Gastroesophageal sphincter (tissue), 4 donors: Measurements from ENCODE around the gene DET1. TPM values are rescaled to one million over a fixed set of nuclear protein-coding genes. Genes with fewer than 3 reads are reported as not detected.

Source experiments
- ATAC-seq: fragments of 150-250 bp; one replicate; pipeline ENCODE4 v1.9.1; 2016; ENCODE audit warnings: mild to moderate bottlenecking, moderate library complexity
- H3K27ac ChIP-seq, 4 donors: fragments of 200-600 bp; sonication (generic) in 3 of 4; 1 replicate in 3 of 4; 2 replicates in 1 of 4; pipeline ENCODE4 v1.5.1; 2016 to 2019
- H3K27me3 ChIP-seq: fragments of 200-600 bp; sonication (generic); one replicate; pipeline ENCODE4 v1.5.1; 2019
- H3K36me3 ChIP-seq, 2 donors: fragments of 200-600 bp; sonication (generic); one replicate each; pipeline ENCODE4 v1.5.1; 2019; ENCODE audit warnings: control low read depth in 1 of 2
- H3K4me1 ChIP-seq, 3 donors: fragments of 200-600 bp; sonication (generic); 1 replicate in 2 of 3; 2 replicates in 1 of 3; pipeline ENCODE4 v1.5.1; 2016 to 2019; ENCODE audit warnings: control low read depth in 2 of 3
- H3K4me3 ChIP-seq, 2 donors: fragments of 200-600 bp; sonication (generic); one replicate each; pipeline ENCODE4 v1.5.1; 2019; ENCODE audit warnings: mild to moderate bottlenecking in 1 of 2, moderate library complexity in 1 of 2
- H3K9me3 ChIP-seq, 3 donors: fragments of 200-600 bp; sonication (generic); one replicate each; pipeline ENCODE4 v1.5.1; 2017 to 2019; ENCODE audit warnings: control low read depth in 2 of 3
- CTCF ChIP-seq, 4 experiments: fragments of 200-600 bp in 2 of 4; fragments of 450-650 bp in 2 of 4; sonication (generic) in 1 of 4; IDR thresholded peaks; one replicate each; pipeline ENCODE4 v1.5.1; 2017 to 2019; ENCODE audit warnings: antibody characterized with exemption in 4 of 4, mild to moderate bottlenecking in 2 of 4, moderate library complexity in 2 of 4
- EP300 ChIP-seq: sonication (generic); formaldehyde crosslinking; IDR thresholded peaks from one replicate; pipeline ENCODE4 v1.6.1; 2017; ENCODE audit warnings: antibody characterized with exemption, mild to moderate bottlenecking
- POLR2A ChIP-seq, 2 donors: fragments of 450-650 bp; IDR thresholded peaks; one replicate each; pipeline ENCODE4 v1.6.1; 2017; ENCODE audit warnings: antibody characterized with exemption in 2 of 2, mild to moderate bottlenecking in 2 of 2, moderate library complexity in 1 of 2
- POLR2AphosphoS5 ChIP-seq: sonication (generic); formaldehyde crosslinking; IDR thresholded peaks from one replicate; pipeline ENCODE4 v1.6.1; 2017; ENCODE audit warnings: antibody characterized with exemption
- WGBS, 2 donors: methylation state at CpG; one replicate each; pipeline ENCODE4 v1.1.5; 2018; ENCODE audit warnings: low coverage in 1 of 2; 5-methylcytosine and 5-hydroxymethylcytosine counted together
- total RNA-seq, 4 donors: library from RNA; depleted of rRNA; stranded (reverse); fragments of >200 nt; gene quantifications; one replicate each; pipeline ENCODE4 v1.1.0, GENCODE V29; 2016

DET1 gene
- total RNA-seq, 4 donors from 2014 or later: 1.3 to 11.5 (median 6.6) TPM

- TF ChIP-seq POLR2A (IDR thresholded peaks at IDR 0.05): no peak
- TF ChIP-seq POLR2AphosphoS5: no peak
- TF ChIP-seq EP300: no peak
- TF ChIP-seq CTCF (IDR thresholded peaks at IDR 0.05): no peak
- no peaks in the 10 kb centered on the region for H3K9me3 ChIP-seq
- no peak overlapping the region for H3K4me3 ChIP-seq
- H3K36me3 ChIP-seq: peaks cover 0 to 53% of the 10 kb centered on the region in 2 donors
- H3K27me3 ChIP-seq: no peaks in the 10 kb centered on the region
- H3K27ac ChIP-seq: no peak overlapping the region
- H3K4me1 ChIP-seq: no peaks in the 10 kb centered on the region
- no peak for ATAC-seq
- 77 to 100% methylated on average over 1 to 5 of the region's 10 CpGs for WGBS, 2 donors
Measured at GRCh38 chr15:88493844-88494243, 52.6 kb downstream of the DET1 start.

- WGBS, 2 donors: no CpG with 5 or more reads among the region's 10 CpGs
Measured at GRCh38 chr15:88491158-88491557, 55.3 kb downstream of the DET1 start.

GRCh38 chr15:88490036-88490435 is 56.4 kb downstream of the DET1 start:
- Histone ChIP-seq H3K4me1 (no peaks in the 10 kb centered on the region), H3K9me3 (no peaks in the 10 kb centered on the region), H3K27ac (no peak overlapping the region), H3K36me3 (peaks cover 0 to 16% of the 10 kb centered on the region in 2 donors), H3K27me3 (no peaks in the 10 kb centered on the region), H3K4me3 (no peak overlapping the region)
- TF ChIP-seq POLR2AphosphoS5: no peak
- TF ChIP-seq CTCF (IDR thresholded peaks at IDR 0.05): no peak
- no peak for TF ChIP-seq POLR2A (IDR thresholded peaks at IDR 0.05)
- TF ChIP-seq EP300: no peak
- no peak for ATAC-seq
- 93 to 100% methylated on average over 1 to 2 of the region's 3 CpGs for WGBS, 2 donors

More at GRCh38 chr15:88491158-88491557, 55.3 kb downstream of the DET1 start:
- Histone ChIP-seq H3K27ac (no peak overlapping the region), H3K9me3 (no peaks in the 10 kb centered on the region), H3K4me3 (no peak overlapping the region), H3K4me1 (no peaks in the 10 kb centered on the region), H3K36me3 (peaks cover 0 to 27% of the 10 kb centered on the region in 2 donors), H3K27me3 (no peaks in the 10 kb centered on the region)
- no peak for ATAC-seq
- no peak for TF ChIP-seq POLR2A (IDR thresholded peaks at IDR 0.05)
- no peak for TF ChIP-seq EP300
- no peak for TF ChIP-seq POLR2AphosphoS5
- no peak for TF ChIP-seq CTCF (IDR thresholded peaks at IDR 0.05)

GRCh38 chr15:88489321-88489720 is 57.2 kb downstream of the DET1 start:
- no peaks in the 10 kb centered on the region for H3K4me1 ChIP-seq
- H3K27me3 ChIP-seq: no peaks in the 10 kb centered on the region
- ATAC-seq: no peak
- H3K4me3 ChIP-seq: no peak overlapping the region
- peaks cover 0 to 9% of the 10 kb centered on the region in 2 donors for H3K36me3 ChIP-seq
- 64% methylated on average over 3 of the region's 4 CpGs; no CpG with 5 or more reads in 1 of the 2 donors for whole genome bisulfite sequencing, 2 donors
- no peak for TF ChIP-seq POLR2A (IDR thresholded peaks at IDR 0.05)
- TF ChIP-seq POLR2AphosphoS5: no peak
- no peak for TF ChIP-seq CTCF (IDR thresholded peaks at IDR 0.05)
- no peak for TF ChIP-seq EP300
- no peak overlapping the region for H3K27ac ChIP-seq
- no peaks in the 10 kb centered on the region for H3K9me3 ChIP-seq

- H3K27me3 ChIP-seq: no peaks in the 10 kb centered on the region
- no peaks in the 10 kb centered on the region for H3K36me3 ChIP-seq
- no peaks in the 10 kb centered on the region for H3K4me1 ChIP-seq
- no peak for ATAC-seq
- no peak overlapping the region for H3K27ac ChIP-seq
- H3K4me3 ChIP-seq: no peak overlapping the region
- TF ChIP-seq CTCF (IDR thresholded peaks at IDR 0.05): no peak
- no peak for TF ChIP-seq EP300
- no peaks in the 10 kb centered on the region for H3K9me3 ChIP-seq
- WGBS, 2 donors: 60% methylated on average over 1 to 5 of the region's 11 CpGs
Measured at GRCh38 chr15:88487796-88488523, 58.5 kb downstream of the DET1 start.
